ENCODE results near the gene ATP5F1D.
"Not testable (repeated sequence)": the region's sequence is repeated elsewhere in the genome, so short reads cannot be mapped to it uniquely, and the experiment has no call there.

ATP5F1D gene

DNA sequence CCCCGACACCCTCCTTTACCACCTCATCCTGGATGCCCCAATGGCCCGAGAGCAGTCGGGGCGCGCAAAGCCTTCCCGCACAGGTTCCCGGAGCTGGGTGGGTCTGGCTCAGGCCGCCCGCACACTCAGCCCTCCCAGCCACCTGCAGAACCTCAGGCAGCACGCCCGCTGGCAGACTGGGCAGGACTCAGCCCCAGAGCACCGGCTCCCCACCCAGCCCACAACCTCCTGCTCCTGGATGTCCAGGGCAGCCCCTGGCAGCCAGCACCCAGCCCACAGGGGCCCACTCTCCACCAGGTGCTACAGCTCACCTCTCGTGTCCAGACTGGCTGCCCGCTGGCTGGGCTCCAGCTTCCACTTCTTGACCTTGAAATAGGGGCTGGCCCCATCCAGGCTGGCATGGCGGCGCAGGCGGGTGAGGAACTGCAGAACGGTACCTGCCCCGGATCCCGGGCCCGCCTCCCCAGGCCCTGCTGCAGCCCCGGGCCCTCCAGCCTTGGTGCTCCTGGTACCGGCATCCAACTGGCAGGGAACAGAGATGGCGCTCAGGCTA is 8.4 kb upstream of the ATP5F1D start:
- DNase-seq, result no peak

- DNase-seq, result no peak
These were observed 7.2 kb upstream of the ATP5F1D start for GRCh38 chr19:1234051-1234954.

GRCh38 chr19:1234955-1235380 is 6.6 kb upstream of the ATP5F1D start:
- DNase-seq, result no peak

- DNase-seq, result no peak
These were observed 5.7 kb upstream of the ATP5F1D start for GRCh38 chr19:1235625-1236538.

GRCh38 chr19:1236576-1236975 is 5.0 kb upstream of the ATP5F1D start:
- DNase-seq, result no peak

DNA sequence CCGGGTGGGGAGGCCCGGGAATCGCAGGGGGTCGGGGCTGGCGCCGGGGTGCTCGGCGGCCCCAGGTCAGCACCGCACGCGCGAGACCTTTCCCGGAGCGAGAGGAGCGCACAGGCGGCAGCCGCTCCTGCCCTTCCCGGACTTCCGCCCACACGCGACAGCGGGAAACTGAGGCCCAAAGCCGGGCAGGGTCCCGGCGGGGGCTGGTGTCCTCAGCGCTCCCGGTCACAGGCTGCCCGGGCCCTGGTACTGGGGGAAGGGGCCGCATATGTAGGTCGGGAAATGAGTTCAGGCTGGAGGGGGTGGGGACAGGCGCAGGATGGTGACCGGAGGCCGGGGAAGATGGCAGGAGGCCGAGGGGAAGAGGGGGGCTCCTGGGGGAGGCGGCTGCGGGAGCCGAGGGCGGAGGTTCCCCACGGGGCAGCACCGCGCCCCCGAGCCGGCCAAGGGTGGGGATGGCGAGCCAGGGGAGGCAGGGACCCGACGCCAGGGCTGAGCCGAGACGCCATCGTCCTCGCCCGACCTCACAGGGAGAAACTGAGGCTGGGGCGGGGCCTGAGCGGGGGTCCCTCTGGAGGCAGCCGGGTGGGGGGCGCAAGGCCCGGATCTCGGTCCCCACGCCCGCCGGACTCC is 4.4 kb upstream of the ATP5F1D start:
- no peak for DNase-seq

DNA sequence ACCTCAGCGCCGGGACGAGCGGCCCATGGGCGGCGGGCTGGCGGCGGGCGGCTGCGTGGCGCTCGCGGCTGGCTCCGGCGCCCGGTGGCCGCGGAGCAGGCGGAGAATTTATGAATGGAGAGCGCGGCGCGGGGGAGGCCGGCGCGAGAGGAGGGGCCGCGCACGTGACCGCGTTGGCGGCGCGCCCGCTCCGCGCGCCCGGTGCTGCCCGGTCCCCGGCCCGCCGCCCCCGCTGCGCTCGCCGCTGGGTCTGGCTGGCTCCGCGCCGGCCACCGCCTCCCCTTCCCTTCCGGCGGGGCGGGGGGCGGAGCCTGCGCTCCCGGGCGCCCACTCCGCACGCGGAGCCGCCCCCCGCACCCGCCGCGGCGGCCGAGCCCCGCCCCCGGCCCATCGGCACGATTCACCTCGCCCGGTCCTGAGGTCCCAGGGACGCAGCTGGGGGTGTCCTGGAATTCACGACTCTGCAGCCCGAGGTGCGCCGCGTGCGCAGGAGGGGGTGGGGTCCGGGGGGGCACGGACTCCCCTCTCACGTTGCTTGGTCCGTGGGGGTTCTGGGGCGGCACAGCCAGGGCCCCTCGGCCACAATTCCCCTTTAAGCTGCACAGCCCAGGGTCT is 3.7 kb upstream of the ATP5F1D start, which contains the start of gene CBARP:
CBARP (minus strand) TSS at position 252 of the 615 bp plus-strand sequence. CDS start 1,905 bp downstream, outside the sequence.
- peak; percentile 25 for DNase-seq

- no peak for DNase-seq
These were observed 2.9 kb upstream of the ATP5F1D start for GRCh38 chr19:1238369-1239303.

DNA sequence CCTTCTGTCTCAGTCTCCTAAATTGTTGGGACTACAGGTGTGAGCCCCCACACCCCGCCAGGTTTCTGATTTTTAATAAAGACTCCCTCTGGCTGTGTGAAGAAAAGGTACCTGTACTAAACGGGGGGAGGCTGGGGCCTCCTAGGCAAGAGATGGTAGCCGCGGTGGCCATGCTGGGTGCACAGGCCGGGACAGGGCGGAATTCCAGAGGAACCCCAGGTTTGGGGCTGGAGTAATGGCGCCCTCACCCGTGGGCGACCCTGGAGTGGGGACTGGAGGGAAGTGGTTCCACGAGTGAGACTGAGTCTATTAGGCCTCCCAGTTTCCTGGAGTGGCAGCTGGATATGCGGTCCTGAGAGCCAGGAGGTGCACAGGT is 2.1 kb upstream of the ATP5F1D start:
- DNase-seq, result no peak

GRCh38 chr19:1239796-1240737 is 1.5 kb upstream of the ATP5F1D start:
- peak; percentile 79 for DNase-seq

GRCh38 chr19:1240925-1241324 is 626 bp upstream of the ATP5F1D start:
- no peak for DNase-seq

- peak; percentile 77 for DNase-seq
These were observed 2.5 kb downstream of the ATP5F1D start for GRCh38 chr19:1243768-1244692.

- no peak for DNase-seq
These were observed 3.3 kb downstream of the ATP5F1D start for GRCh38 chr19:1244693-1245451.

DNA sequence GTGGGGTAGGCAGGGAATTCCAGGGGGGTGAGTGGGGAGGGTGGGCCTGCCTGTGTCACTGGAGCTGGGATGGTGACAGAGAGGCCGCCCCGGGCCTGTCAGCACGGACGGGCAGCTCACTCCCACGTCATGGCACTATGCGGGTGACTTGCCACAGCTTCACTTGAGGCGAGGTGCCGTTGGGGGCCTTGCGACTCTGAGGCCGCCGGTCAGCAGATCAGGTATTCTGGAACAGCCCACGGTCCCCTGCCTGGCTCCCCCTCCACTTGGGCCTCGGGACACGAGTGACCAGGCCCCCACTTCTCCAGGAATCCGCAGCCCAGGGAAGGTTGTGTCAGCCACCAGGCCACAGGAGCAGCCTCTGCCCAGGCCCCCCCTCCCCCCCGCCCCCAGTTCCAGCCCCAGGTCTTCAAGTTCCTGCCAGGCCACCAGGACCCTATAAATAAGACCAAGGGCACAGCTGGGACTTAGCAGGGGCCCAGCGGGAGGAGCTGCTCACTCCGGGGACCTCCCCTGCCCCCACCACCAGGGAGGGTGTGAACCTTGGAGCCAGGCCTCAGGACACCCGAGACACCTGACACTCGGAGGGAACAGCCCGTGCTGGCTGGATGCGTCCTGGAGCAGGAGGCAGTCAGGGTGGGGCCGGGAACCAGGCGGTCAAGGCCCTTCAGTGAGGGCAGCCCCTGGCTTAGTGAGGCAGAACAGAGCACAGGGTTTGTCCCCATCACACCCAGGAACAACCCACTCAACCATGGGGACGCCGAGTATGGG is 4.1 kb downstream of the ATP5F1D start:
- DNase-seq, result no peak

DNA sequence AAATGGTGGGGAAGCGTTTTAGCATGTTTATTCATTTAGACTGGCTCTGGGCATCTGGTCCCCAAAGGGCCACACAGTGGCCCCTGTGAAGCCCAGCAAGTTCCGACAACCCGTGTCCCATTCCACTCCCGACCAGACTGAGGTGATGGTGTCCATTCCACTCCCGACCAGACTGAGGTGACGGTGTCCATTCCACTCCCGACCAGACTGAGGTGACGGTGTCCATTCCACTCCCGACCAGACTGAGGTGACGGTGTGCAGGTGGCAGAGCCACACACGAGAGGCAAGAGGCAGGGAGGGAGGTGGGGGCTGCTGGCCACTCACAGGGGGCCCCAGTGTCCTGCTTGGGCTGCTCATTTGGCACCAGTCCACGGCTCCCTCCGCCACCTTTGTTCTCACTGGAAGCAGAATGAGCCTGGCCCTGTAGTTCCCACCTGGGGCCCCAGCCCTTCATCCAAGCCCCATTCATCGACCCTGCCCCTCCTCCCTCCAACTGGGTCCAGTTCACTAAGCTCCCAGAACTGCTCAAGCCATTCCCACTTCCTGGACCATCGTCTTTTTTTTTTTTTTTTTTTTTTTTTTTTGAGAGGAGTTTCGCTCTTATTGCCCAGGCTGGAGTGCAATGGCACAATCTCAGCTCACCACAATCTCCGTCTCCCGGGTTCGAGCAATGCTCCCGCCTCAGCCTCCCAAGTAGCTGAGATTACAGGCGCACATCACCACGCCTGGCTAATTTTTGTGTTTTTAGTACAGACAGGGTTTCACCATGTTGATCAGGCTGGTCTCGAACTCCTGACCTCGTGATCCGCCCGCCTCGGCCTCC is 4.9 kb downstream of the ATP5F1D start:
- not testable (repeated sequence) for DNase-seq

DNA sequence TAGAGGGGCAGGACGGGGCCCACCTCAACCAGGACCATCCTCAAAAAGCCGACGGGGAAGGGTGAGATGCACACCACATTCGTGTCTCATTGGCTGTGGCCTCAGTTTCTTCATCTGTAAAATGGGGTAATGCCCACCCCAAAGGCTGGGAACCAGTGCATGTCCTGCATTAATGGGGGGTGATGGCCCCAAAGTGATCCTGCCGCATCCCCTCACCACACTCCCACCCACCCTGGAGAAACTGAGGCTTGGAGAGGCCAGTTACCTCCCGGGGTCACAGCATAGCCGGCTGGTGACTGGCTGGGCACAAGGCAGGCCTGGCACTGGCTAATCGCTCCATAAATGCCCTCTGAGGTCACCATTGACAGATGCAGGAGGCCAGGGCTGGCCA is 6.2 kb downstream of the ATP5F1D start:
- DNase-seq, result no peak
